A549 treated with CORT108297 at 1 μM for 4 hours (cell line): ENCODE results near the gene BTNL8. TPM values are rescaled to one million over a fixed set of nuclear protein-coding genes. Genes with fewer than 3 reads are reported as not detected.

ENCODE experiments used
- total RNA-seq: library from RNA; stranded (reverse); fragments of 200-300 nt; extraction: Qiagen RNA extraction; gene quantifications from 5 replicates; pipeline ENCODE4 v1.2.3, GENCODE V29; 2022

BTNL8 gene, protein sequence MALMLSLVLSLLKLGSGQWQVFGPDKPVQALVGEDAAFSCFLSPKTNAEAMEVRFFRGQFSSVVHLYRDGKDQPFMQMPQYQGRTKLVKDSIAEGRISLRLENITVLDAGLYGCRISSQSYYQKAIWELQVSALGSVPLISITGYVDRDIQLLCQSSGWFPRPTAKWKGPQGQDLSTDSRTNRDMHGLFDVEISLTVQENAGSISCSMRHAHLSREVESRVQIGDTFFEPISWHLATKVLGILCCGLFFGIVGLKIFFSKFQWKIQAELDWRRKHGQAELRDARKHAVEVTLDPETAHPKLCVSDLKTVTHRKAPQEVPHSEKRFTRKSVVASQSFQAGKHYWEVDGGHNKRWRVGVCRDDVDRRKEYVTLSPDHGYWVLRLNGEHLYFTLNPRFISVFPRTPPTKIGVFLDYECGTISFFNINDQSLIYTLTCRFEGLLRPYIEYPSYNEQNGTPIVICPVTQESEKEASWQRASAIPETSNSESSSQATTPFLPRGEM
- total RNA-seq: not detected in 5 replicates

DNA sequence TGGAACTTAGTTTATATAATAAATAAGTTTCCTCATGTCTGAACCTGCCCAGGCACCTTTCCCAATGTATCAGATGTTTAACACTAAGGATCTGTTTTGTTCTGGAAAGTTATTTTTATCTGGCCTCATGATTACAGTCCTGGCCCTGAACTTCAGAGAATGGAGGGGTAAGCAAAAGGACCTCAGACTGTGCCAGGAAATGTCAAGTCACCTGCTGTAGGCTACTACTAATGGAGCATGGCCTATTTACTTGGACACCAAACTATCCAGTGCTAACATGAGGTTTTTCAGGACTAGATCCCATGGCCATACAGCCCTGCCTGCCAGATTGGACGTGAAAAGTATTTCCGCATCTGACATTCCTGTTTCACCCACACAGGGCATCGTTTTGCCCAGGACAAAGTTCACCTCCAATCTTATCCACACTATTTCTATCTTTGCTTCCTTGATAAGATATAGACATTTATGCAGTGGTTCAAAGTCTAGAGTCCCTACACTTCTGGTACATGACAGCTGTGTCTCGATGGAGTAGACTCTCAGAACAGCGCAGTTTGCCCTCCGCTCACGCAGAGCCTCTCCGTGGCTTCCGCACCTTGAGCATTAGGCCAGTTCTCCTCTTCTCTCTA lies at the start of gene BTNL8:
BTNL8 (plus strand) TSS at position 539 of the 626 bp plus-strand sequence. CDS start 152 bp downstream, outside the sequence.

GRCh38 chr5:180860887-180861822 lies 37.8 kb upstream of the BTNL8 start, which contains the start of gene ZFP62:
ZFP62 (minus strand) TSS chr5:180861276; CDS start chr5:180861219, 57 bp downstream.

GRCh38 chr5:180988592-180988991 lies 89.6 kb downstream of the BTNL8 start, which contains the start of gene BTNL3:
BTNL3 (plus strand) TSS chr5:180988846; CDS start chr5:180989029, 183 bp downstream.

Other genes starting within 250 kb of the BTNL8 start
- gene FLT4, start 249.6 kb upstream of the BTNL8 start, total RNA-seq: 3.1 to 4.5 TPM (median 4.2 TPM) in 5 replicates
- gene OR2Y1, start 159.1 kb upstream of the BTNL8 start, total RNA-seq: not detected in 5 replicates
- 66.0 to 89.5 TPM (median 87.1 TPM) in 5 replicates for gene MGAT1, start 96.4 kb upstream of the BTNL8 start, total RNA-seq
- gene ZFP62, start 37.9 kb upstream of the BTNL8 start, total RNA-seq: 8.9 to 11.0 TPM (median 9.7 TPM) in 5 replicates
- not detected in 5 replicates for gene BTNL3, start 89.7 kb downstream of the BTNL8 start, total RNA-seq
- gene BTNL9, start 141.1 kb downstream of the BTNL8 start, total RNA-seq: 0.73 to 1.3 TPM (median 0.95 TPM) in 5 replicates
- gene OR2V1, start 232.0 kb downstream of the BTNL8 start, total RNA-seq: not detected in 5 replicates
- gene OR2V2, start 248.4 kb downstream of the BTNL8 start, total RNA-seq: not detected in 5 replicates